Uterus (tissue), 4 donors: ENCODE results near the gene MUC22. TPM values are rescaled to one million over a fixed set of nuclear protein-coding genes. Genes with fewer than 3 reads are reported as not detected.

ENCODE experiments used
- DNase-seq, 2 donors: peaks; one replicate each; pipeline ENCODE4 v3.0.0-alpha.2; 2019 to 2020
- H3K27ac ChIP-seq, 2 donors: fragments of 200-600 bp; sonication (generic); 1 replicate in 1 of 2; 2 replicates in 1 of 2; pipeline ENCODE4 v1.5.1; 2016 to 2018
- H3K27me3 ChIP-seq, 2 donors: fragments of 200-600 bp; sonication (generic); one replicate each; pipeline ENCODE4 v1.5.1; 2018 to 2019; ENCODE audit warnings: control low read depth in 1 of 2
- H3K36me3 ChIP-seq, 2 donors: fragments of 200-600 bp; sonication (generic); one replicate each; pipeline ENCODE4 v1.5.1; 2019; ENCODE audit warnings: control low read depth in 1 of 2
- H3K4me1 ChIP-seq, 2 donors: fragments of 200-600 bp; sonication (generic); one replicate each; pipeline ENCODE4 v1.5.1; 2018 to 2019; ENCODE audit warnings: control low read depth in 1 of 2
- H3K4me3 ChIP-seq, 2 donors: fragments of 200-600 bp; sonication (generic); 1 replicate in 1 of 2; 2 replicates in 1 of 2; pipeline ENCODE4 v1.5.1; 2018 to 2019; ENCODE audit warnings: mild to moderate bottlenecking in 1 of 2
- H3K9me3 ChIP-seq, 2 donors: fragments of 200-600 bp; sonication (generic); one replicate each; pipeline ENCODE4 v1.5.1; 2019; ENCODE audit warnings: control low read depth in 1 of 2
- CTCF ChIP-seq, 4 experiments: fragments of 200-600 bp in 2 of 4; fragments of 450-650 bp in 2 of 4; sonication (generic) in 2 of 4; IDR thresholded peaks; one replicate each; pipeline ENCODE4 v1.5.1; 2016 to 2019; ENCODE audit warnings: antibody characterized with exemption in 4 of 4, mild to moderate bottlenecking in 2 of 4, moderate library complexity in 1 of 4
- POLR2A ChIP-seq, 2 donors: fragments of 450-650 bp; IDR thresholded peaks; one replicate each; pipeline ENCODE4 v1.6.1; 2016; ENCODE audit warnings: antibody characterized with exemption in 2 of 2, mild to moderate bottlenecking in 1 of 2, moderate library complexity in 1 of 2
- intact Hi-C: fragments of 100-400 bp; cut with DNase I; formaldehyde crosslinking; loops from one replicate; pipeline ENCODE4 v1.15.1; 2023; ENCODE audit warnings: low total_unique reads
- total RNA-seq, 4 donors: library from RNA; depleted of rRNA in 3 of 4; stranded (reverse); fragments of >200 nt in 3 of 4; gene quantifications; one replicate each; pipeline versions ENCODE4 v1.1.0 to v1.2.4, GENCODE V29; 2014 to 2023
- donor health status: DM: yes; HTN: yes; CAD: no.

Gene MUC22
- total RNA-seq, 4 donors from 2014 or later: not detected

- Histone ChIP-seq H3K27me3 (no peaks in the 10 kb centered on the region), H3K36me3 (no peaks in the 10 kb centered on the region), H3K27ac (no peak overlapping the region), H3K4me1 (no peaks in the 10 kb centered on the region), H3K9me3 (no peaks in the 10 kb centered on the region), H3K4me3 (no peak overlapping the region)
- no peak for DNase-seq
- intact Hi-C loops: no loop called here
- no peak for TF ChIP-seq CTCF (IDR thresholded peaks at IDR 0.05)
- TF ChIP-seq POLR2A (IDR thresholded peaks at IDR 0.05): no peak
Measured at GRCh38 chr6:30985490-30985889, 24.8 kb upstream of the MUC22 start.

- TF ChIP-seq CTCF (IDR thresholded peaks at IDR 0.05) (no peak), POLR2A (IDR thresholded peaks at IDR 0.05) (no peak)
- no peak overlapping the region for H3K4me3 ChIP-seq
- H3K27ac ChIP-seq: no peak overlapping the region
- no peaks in the 10 kb centered on the region for H3K4me1 ChIP-seq
- H3K9me3 ChIP-seq: no peaks in the 10 kb centered on the region
- H3K27me3 ChIP-seq: no peaks in the 10 kb centered on the region
- intact Hi-C loops: no loop called here
- no peak for DNase-seq
- H3K36me3 ChIP-seq: no peaks in the 10 kb centered on the region
Measured at GRCh38 chr6:30987304-30987703, 23.0 kb upstream of the MUC22 start.

GRCh38 chr6:30988209-30988825, 22.0 kb upstream of the MUC22 start:
- DNase-seq: no peak
- no peaks in the 10 kb centered on the region for H3K36me3 ChIP-seq
- H3K4me1 ChIP-seq: no peaks in the 10 kb centered on the region
- intact Hi-C loops: no loop called here
- H3K9me3 ChIP-seq: no peaks in the 10 kb centered on the region
- H3K27me3 ChIP-seq: no peaks in the 10 kb centered on the region
- no peak overlapping the region for H3K27ac ChIP-seq
- no peak for TF ChIP-seq POLR2A (IDR thresholded peaks at IDR 0.05)
- H3K4me3 ChIP-seq: no peak overlapping the region

GRCh38 chr6:30990422-30991086, 19.7 kb upstream of the MUC22 start:
- H3K9me3 ChIP-seq: no peaks in the 10 kb centered on the region
- no peak for TF ChIP-seq CTCF (IDR thresholded peaks at IDR 0.05)
- no peak for TF ChIP-seq POLR2A (IDR thresholded peaks at IDR 0.05)
- H3K27ac ChIP-seq: no peak overlapping the region
- DNase-seq: no peak
- intact Hi-C loops: no loop called here
- no peaks in the 10 kb centered on the region for H3K36me3 ChIP-seq
- no peak overlapping the region for H3K4me3 ChIP-seq
- no peaks in the 10 kb centered on the region for H3K27me3 ChIP-seq
- no peaks in the 10 kb centered on the region for H3K4me1 ChIP-seq

- DNase-seq: no peak
- intact Hi-C loops: no loop called here
- TF ChIP-seq CTCF (IDR thresholded peaks at IDR 0.05) (no peak), POLR2A (IDR thresholded peaks at IDR 0.05) (no peak)
Measured at GRCh38 chr6:30991891-30992290, 18.4 kb upstream of the MUC22 start.

More at GRCh38 chr6:30991891-30992290, 18.4 kb upstream of the MUC22 start:
- Histone ChIP-seq H3K4me3 (no peak overlapping the region), H3K27me3 (no peaks in the 10 kb centered on the region), H3K27ac (no peak overlapping the region), H3K4me1 (no peaks in the 10 kb centered on the region), H3K36me3 (no peaks in the 10 kb centered on the region), H3K9me3 (no peaks in the 10 kb centered on the region)
